Right forelimb (tissue), 1 donor: Measurements from ENCODE around the gene SGK1.

Experiments
- DNase-seq: peaks from one replicate; pipeline ENCODE4 v3.0.0-alpha.2; 2018

The SGK1 gene

GRCh38 chr6:134165561-134166201 is 152.2 kb downstream of the SGK1 start:
- no peak for DNase-seq

- no peak for DNase-seq
These were observed 153.6 kb downstream of the SGK1 start for GRCh38 chr6:134164300-134164699.

- DNase-seq: no peak
These were observed 155.0 kb downstream of the SGK1 start for GRCh38 chr6:134162932-134163331.

DNA sequence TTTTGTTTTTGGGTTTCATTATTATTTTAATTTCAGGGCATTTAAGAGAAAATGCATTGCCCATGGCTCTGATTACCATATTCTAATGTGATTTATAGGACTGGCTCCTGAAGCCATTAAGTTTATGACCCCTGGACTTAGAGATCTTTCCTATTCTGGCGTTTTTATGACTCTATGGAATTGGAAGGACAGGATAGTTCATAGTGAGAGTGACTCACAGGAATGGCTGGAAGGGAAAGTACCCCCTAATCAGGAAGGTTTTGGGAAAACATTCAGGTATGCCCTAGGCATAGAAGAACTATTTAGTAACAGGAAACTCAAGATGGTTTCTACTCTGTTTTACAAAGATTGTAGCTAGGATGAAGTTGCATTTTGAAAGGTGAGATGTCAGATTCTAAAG is 156.9 kb downstream of the SGK1 start:
- no peak for DNase-seq

- no peak for DNase-seq
These were observed 165.0 kb downstream of the SGK1 start for GRCh38 chr6:134152767-134153485.

DNA sequence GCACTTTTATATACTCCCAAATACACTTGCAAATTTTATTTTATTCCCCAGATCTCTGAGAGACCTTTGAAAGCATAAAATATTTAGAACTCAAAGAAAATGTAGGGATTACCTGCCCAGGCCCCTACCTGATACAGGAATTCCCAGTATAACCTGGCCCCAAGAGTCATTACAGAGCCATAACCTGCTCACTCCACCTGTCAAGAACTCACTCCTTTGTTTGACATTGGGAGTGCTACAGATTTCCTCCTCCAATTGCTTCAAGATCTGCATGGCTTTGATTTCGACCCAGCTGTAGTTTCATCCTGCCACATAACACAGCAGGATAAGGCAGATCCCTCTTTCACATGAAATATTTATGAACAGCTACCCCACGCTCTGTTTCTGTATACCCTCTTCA is 169.3 kb downstream of the SGK1 start:
- no peak for DNase-seq

DNA sequence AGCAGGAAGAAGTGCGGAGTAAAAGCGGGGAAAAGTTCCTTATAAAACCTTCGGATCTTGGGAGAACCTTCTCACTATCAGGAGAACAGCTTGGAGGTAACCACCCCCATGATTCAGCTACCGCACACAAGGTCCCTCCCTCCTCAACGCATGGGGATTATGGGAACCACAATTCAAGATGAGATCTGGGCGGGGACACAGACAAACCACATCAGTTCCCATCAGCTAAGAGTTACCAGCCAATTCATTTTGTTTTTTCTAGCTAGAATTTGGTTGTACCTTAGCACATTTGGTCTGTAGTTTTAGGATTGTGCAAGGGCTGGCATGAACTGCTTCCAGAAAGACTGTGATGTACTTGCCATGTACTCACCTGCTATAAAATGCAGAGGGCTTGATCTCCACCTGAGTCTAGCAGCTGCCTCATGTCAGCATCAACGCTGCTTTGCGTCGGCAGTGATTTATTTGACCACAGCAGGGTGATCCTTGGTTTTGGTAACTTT is 170.8 kb downstream of the SGK1 start:
- DNase-seq: no peak

GRCh38 chr6:134146268-134147033 is 171.5 kb downstream of the SGK1 start:
- no peak for DNase-seq

- DNase-seq: no peak
These were observed 172.1 kb downstream of the SGK1 start for GRCh38 chr6:134145786-134146185.

DNA sequence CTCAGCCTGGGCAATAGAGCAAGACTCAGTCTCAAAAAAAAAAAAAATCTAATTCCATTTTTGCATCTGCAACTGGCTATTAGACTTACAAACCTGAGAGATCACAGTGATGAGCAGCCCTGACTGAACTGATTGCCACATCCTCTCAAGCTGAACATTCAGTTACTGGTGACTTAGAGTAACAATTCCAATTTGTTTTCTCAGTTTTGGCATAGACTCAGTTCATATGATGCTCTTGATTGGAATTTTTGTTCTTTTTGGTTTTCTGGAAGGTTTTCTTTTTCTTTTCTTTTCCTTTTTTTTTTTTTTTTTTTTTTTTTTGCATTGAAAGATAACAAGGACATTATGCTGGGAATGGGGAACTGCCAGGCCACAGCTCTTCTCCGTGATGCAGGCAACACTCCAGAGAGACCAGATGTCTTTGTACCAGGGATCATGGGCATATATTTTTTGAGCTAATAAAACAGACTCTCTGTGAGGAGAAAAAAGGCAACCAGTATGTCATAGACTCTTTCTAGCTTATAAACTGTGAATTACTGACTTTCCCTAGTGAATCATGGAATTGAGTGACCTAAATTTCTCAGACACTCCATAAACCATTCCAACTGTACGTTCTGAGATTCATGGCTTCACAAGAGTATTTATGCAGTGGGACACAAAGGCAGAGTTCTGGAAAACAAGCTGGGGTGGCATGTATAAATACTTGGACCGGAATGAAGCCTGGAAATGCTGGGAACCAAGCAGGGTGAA is 179.5 kb downstream of the SGK1 start:
- DNase-seq: no peak

- DNase-seq: no peak
These were observed 183.3 kb downstream of the SGK1 start for GRCh38 chr6:134134654-134135053.

DNA sequence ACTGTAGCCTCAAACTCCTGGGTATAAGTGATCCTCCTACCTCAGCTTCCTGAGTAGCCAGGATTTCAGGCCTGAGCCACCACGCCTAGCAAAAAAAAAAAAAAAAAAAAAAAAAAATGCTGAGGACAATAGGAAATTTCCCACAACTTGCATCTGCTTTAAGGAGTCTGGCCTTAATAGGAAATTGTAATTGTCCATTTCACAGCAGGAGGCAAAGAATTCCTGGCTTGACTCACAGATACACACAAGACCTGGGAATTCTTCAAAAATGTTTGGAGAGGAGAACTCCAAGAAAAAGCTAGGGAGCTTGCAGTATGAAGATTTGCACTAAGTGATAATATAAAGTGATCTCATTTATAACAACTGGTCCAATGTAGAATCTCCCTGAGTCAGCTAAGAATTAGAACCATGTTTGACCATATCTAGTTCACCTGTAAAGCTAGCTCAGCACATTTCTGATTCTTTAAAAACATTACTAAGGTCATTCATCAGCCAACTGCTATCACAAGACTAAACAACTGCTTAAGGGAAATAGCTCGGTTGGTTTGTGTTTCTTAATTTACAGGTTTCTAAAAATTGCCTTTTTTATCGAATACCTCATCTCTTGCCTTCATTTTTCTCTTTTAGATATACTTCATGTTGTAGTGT is 185.3 kb downstream of the SGK1 start:
- DNase-seq: no peak

DNA sequence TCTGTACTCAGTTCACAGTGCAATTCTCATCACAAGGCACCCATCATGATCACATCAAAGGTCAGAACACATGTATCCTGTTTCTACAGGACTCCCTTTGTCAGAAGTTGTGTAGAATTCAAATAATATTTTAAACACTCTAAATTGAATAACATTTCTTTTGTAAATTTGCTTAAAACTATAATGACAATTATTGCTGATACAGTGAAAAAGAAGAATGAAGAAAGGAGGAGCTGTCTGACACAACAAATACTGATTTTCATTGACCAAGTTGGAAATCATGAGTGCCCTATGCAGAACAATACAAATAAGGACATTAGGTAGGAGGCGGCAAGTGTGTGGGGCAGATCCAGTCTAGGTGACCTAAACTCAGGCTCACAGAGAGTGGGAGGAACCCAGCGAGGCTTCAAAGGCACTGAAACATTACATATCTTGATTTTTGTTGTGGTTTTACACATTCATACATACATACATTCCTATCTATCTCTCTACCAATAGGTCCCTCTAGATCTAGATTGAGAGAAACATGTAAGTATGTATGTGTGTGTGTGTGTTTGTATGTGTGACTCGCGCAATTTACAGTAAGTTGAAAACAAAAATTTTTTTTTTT is 186.3 kb downstream of the SGK1 start:
- no peak for DNase-seq

- no peak for DNase-seq
These were observed 189.8 kb downstream of the SGK1 start for GRCh38 chr6:134128146-134128545.

DNA sequence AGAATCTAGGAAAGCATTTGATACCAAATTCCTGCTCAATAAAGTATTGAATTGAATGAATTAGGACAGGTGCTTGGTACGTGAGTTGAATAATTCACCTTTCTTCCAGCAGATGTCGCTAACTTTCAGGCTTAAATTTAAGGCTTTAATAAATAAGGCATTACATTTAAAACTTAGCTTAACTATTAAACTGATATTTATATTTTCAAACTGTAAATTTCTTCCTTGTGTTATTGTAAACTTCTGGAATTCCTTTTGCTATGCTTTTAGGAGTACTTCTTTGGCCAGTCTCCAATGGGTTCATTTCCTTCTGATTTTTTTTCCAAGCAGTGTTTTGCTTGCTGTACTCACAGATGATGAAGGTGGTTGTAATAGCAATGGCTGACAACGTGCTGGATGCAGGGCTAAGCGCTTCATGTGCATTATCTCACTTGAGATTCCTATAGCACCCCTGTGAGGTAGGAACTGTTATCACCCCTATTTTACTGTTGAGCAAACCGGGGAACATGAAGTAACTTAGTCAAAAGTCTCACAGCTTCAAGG is 194.2 kb downstream of the SGK1 start:
- no peak for DNase-seq

DNA sequence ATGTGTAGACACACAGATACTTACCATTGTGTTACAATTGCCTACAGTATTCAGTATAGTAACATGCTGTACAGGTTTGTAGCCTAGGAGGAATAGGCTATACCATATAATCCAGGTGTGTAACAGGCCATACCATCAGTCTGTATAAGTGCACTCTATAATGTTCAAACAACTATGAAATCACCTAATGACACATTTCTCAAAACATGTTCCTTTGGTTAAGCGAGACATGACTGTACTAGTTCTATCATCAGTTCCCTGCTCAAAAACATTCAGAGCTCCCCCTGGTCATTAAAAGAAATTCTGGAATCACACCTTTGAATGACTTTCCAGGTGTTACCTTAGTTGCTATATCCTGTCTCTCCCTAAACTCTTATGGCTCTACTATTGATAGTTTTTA is 195.1 kb downstream of the SGK1 start:
- DNase-seq: no peak

DNA sequence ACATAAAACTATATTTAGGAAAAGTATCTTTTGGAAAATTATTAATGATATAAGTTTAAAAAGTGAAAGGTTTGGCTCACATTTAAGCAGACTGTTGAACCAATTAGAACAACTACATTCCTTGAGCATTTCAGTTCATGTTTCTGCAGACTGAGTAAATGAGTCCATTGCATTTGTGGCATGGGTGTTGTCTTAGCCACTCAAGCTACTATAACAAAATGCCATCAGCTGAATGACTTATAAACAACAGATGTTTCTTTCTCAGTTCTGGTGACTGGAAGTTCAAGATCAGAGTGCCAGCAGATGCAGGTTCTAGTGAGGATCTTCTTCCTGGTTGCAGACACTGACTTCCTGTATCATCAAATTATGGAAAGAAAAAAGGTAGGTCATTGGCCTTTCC is 198.4 kb downstream of the SGK1 start:
- no peak for DNase-seq
